Right atrium auricular region (tissue), 2 donors: Measurements from ENCODE around the gene PLIN4. TPM values are rescaled to one million over a fixed set of nuclear protein-coding genes. Genes with fewer than 3 reads are reported as not detected.

ENCODE experiments used
- DNase-seq: peaks from one replicate; pipeline ENCODE4 v3.0.0-alpha.2; 2019; ENCODE audit warnings: low spot score
- H3K27ac ChIP-seq, 2 donors: fragments of 200-600 bp; sonication (generic); 1 replicate in 1 of 2; 2 replicates in 1 of 2; pipeline ENCODE4 v1.5.1; 2016 to 2019
- H3K27me3 ChIP-seq, 2 donors: fragments of 200-600 bp; sonication (generic); one replicate each; pipeline versions ENCODE4 v1.5.1 to v1.6.0; 2017 to 2019
- H3K36me3 ChIP-seq: fragments of 200-600 bp; sonication (generic); one replicate; pipeline ENCODE4 v1.5.1; 2016
- H3K4me1 ChIP-seq, 2 donors: fragments of 200-600 bp; sonication (generic); one replicate each; pipeline versions ENCODE4 v1.5.1 to v1.6.0; 2017 to 2019
- H3K4me3 ChIP-seq, 2 donors: fragments of 200-600 bp; sonication (generic); 1 replicate in 1 of 2; 2 replicates in 1 of 2; pipeline ENCODE4 v1.5.1; 2017 to 2019; ENCODE audit warnings: mild to moderate bottlenecking in 1 of 2, moderate library complexity in 1 of 2
- H3K9me3 ChIP-seq, 2 donors: fragments of 200-600 bp; sonication (generic); one replicate each; pipeline ENCODE4 v1.5.1; 2019
- total RNA-seq, 2 donors: library from RNA; depleted of rRNA; stranded (reverse); fragments of >200 nt; gene quantifications; one replicate each; pipeline ENCODE4 v1.1.0, GENCODE V29; 2016
- TF ChIP-seq, protein P1 (sequence below), 2 donors: fragments of 200-600 bp; sonication (generic); IDR thresholded peaks; one replicate each; pipeline ENCODE4 v1.5.1; 2019; ENCODE audit warnings: antibody characterized with exemption in 2 of 2

The PLIN4 gene
- total RNA-seq, 2 donors from 2014 or later: 104 to 156 TPM

DNA sequence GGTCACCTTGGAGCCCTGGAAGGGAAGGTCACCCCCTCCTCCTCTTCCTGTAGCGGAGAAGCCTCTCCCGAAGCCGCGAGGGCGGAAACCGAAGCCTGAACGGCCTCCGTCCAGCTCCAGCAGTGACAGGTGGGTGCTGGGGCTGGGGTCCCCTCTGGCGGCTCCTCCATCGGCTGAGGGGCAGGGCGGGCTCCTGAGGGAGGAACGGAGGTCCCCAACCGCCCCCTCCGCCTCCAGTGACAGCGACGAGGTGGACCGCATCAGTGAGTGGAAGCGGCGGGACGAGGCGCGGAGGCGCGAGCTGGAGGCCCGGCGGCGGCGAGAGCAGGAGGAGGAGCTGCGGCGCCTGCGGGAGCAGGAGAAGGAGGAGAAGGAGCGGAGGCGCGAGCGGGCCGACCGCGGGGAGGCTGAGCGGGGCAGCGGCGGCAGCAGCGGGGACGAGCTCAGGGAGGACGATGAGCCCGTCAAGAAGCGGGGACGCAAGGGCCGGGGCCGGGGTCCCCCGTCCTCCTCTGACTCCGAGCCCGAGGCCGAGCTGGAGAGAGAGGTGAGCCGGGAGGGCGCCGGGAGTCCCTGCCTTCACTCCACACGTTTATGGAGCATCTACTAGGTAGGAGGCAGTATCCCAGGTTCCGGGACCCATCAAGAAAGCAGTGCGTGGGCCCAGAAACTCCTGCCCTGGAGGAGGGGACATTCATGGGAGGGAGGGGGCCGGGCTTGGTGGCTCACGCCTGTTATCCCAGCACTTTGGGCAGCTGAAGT lies 24.2 kb downstream of the PLIN4 start:
- Histone ChIP-seq H3K4me1 (no peaks in the 10 kb centered on the region), H3K27ac (no peak overlapping the region), H3K27me3 (no peaks in the 10 kb centered on the region), H3K4me3 (no peak overlapping the region), H3K9me3 (no peaks in the 10 kb centered on the region), H3K36me3 (peaks cover 80% of the 10 kb centered on the region)
- TF ChIP-seq, protein P1, sequence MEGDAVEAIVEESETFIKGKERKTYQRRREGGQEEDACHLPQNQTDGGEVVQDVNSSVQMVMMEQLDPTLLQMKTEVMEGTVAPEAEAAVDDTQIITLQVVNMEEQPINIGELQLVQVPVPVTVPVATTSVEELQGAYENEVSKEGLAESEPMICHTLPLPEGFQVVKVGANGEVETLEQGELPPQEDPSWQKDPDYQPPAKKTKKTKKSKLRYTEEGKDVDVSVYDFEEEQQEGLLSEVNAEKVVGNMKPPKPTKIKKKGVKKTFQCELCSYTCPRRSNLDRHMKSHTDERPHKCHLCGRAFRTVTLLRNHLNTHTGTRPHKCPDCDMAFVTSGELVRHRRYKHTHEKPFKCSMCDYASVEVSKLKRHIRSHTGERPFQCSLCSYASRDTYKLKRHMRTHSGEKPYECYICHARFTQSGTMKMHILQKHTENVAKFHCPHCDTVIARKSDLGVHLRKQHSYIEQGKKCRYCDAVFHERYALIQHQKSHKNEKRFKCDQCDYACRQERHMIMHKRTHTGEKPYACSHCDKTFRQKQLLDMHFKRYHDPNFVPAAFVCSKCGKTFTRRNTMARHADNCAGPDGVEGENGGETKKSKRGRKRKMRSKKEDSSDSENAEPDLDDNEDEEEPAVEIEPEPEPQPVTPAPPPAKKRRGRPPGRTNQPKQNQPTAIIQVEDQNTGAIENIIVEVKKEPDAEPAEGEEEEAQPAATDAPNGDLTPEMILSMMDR (IDR thresholded peaks at IDR 0.05): no peak
- no peak for DNase-seq

DNA sequence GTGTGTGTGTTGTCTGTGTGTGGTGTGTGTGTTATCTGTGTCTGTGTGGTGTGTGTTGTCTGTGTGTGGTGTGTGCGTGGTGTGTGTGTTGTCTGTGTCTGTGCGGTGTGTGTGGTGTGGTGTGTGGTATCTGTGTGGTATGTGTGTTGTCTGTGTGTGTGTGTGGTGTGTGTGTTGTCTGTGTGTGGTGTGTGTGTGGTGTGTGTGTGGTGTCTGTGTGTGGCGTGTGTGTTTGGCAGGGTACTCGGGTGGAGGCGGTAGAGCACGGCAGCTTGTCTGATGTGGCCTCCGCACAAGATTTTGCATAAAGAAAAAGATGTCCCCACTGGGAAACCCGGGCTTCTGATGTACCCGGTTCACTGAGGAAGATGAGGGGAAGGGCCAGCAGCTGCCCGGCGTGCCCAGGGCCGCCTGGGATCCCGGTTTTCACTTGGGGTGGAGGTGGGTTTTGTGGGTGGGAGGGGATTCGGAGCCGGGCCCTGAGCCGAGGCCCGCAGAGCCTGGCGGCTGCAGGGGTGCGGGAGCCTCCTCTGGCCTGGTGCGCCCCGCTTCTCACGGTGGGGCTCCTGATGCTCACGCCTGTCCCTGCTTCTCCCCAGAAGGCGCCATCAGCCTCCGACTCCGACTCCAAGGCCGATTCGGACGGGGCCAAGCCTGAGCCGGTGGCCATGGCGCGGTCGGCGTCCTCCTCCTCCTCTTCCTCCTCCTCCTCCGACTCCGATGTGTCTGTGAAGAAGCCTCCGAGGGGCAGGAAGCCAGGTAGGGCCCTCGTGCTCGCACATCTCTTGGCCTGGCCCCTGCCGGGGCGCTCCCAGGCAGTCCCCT lies 25.0 kb downstream of the PLIN4 start:
- Histone ChIP-seq H3K27me3 (no peaks in the 10 kb centered on the region), H3K4me3 (no peak overlapping the region), H3K27ac (no peak overlapping the region), H3K4me1 (no peaks in the 10 kb centered on the region), H3K36me3 (peaks cover 78% of the 10 kb centered on the region), H3K9me3 (no peaks in the 10 kb centered on the region)
- no peak for DNase-seq
- TF ChIP-seq, protein P1 (IDR thresholded peaks at IDR 0.05): no peak

DNA sequence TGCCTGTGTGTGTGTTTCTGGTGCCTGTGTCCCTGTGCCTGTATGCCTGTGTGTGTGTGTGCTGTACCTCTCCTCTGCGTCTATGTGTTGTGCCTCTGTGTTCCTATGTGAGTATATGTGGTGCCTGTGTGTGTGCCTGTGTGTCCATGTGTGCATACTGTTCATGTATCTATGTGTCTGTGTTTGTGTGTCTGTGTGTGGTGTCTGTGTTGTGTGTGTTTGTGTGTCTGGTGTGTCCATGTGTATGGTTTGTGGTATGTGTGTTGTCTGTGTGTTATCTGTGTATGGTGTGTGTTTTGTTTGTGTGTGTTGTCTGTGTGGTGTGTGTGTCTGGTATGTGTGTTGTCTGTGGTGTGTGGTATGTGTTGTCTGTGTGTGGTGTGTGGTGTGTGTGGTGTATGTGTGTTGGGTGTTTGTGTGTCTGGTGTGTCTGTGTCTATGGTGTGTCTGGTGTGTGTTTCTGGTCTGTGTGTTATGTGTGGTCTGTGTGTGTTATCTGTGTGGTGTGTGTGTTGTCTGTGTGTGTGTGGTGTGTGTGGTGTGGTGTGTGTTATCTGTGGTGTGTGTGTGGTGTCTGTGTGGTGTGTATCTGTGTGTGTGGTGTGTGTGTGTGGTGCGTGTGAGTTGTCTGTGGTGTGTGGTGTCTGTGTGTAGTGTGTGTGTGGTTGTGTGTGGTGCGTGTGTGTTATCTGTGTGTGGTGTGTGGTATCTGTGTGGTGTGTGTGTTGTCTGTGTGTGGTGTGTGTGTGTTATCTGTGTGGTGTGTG lies 25.8 kb downstream of the PLIN4 start:
- DNase-seq: no peak
- Histone ChIP-seq H3K27me3 (no peaks in the 10 kb centered on the region), H3K36me3 (peaks cover 70% of the 10 kb centered on the region), H3K4me1 (peaks cover 0 to 4% of the 10 kb centered on the region in 2 donors), H3K27ac (no peak overlapping the region), H3K9me3 (no peaks in the 10 kb centered on the region), H3K4me3 (no peak overlapping the region)
- TF ChIP-seq, protein P1 (IDR thresholded peaks at IDR 0.05): no peak

DNA sequence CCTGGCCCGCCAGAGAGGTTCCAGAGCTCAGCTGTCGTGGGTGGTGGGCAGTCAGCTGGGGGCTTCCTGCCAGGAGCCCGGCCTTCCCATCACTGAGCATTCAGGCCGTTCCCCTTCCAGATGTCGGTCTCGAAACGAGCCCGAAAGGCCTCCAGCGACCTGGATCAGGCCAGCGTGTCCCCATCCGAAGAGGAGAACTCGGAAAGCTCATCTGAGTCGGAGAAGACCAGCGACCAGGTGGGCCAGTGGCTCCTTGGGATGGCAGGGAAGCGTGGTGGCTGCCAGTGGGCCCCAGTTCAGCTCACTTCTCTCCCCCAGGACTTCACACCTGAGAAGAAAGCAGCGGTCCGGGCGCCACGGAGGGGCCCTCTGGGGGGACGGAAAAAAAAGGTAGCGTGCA lies 26.8 kb downstream of the PLIN4 start:
- Histone ChIP-seq H3K4me1 (peaks cover 0 to 4% of the 10 kb centered on the region in 2 donors), H3K9me3 (no peaks in the 10 kb centered on the region), H3K4me3 (no peak overlapping the region), H3K36me3 (peaks cover 62% of the 10 kb centered on the region), H3K27me3 (no peaks in the 10 kb centered on the region), H3K27ac (no peak overlapping the region)
- no peak for DNase-seq
- TF ChIP-seq, protein P1 (IDR thresholded peaks at IDR 0.05): no peak

DNA sequence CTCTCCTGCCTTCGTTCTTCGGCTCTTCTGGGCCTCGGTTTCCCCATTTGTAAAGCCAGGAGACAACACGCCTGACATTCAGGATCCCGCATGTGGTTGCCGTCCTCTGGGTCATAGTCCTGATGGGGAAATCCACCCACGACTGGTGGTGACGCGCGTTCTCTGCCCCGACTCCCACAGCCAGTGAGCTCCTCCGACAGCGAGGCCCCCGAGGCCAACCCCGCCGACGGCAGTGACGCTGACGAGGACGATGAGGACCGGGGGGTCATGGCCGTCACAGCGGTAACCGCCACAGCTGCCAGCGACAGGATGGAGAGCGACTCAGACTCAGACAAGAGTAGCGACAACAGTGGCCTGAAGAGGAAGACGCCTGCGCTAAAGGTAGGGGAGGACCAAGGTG lies 29.8 kb downstream of the PLIN4 start:
- TF ChIP-seq, protein P1 (IDR thresholded peaks at IDR 0.05): no peak
- Histone ChIP-seq H3K27ac (no peak overlapping the region), H3K4me1 (peaks cover 0 to 4% of the 10 kb centered on the region in 2 donors), H3K27me3 (no peaks in the 10 kb centered on the region), H3K9me3 (no peaks in the 10 kb centered on the region), H3K36me3 (peaks cover 37% of the 10 kb centered on the region), H3K4me3 (no peak overlapping the region)
- DNase-seq: no peak
